Measurements from ENCODE around the gene CSGALNACT2.

GRCh38 chr10:43114743-43115611 lies 23.3 kb upstream of the CSGALNACT2 start:
- TF ChIP-seq, protein P1, sequence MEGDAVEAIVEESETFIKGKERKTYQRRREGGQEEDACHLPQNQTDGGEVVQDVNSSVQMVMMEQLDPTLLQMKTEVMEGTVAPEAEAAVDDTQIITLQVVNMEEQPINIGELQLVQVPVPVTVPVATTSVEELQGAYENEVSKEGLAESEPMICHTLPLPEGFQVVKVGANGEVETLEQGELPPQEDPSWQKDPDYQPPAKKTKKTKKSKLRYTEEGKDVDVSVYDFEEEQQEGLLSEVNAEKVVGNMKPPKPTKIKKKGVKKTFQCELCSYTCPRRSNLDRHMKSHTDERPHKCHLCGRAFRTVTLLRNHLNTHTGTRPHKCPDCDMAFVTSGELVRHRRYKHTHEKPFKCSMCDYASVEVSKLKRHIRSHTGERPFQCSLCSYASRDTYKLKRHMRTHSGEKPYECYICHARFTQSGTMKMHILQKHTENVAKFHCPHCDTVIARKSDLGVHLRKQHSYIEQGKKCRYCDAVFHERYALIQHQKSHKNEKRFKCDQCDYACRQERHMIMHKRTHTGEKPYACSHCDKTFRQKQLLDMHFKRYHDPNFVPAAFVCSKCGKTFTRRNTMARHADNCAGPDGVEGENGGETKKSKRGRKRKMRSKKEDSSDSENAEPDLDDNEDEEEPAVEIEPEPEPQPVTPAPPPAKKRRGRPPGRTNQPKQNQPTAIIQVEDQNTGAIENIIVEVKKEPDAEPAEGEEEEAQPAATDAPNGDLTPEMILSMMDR (conservative IDR thresholded peaks at IDR 0.05; ENCODE audit: low read depth, low read length): no peak
- no peak for TF ChIP-seq EZH2phosphoT487 (IDR thresholded peaks at IDR 0.05; ENCODE audit: borderline replicate concordance, low read length)
